Mesendoderm (in vitro differentiated cells): ENCODE measurements around the gene ZNF536.
A peak's percentile ranks its signal among the peaks of the same experiment; 100 is the strongest.
"Not testable (repeated sequence)": the region's sequence is repeated elsewhere in the genome, so short reads cannot be mapped to it uniquely, and the experiment has no call there.

Experiments used
- DNase-seq: peaks from one replicate; pipeline ENCODE4 v3.0.0; 2013
- H2AK5ac ChIP-seq: 2 replicates; pipeline ENCODE4 v1.6.1; 2013; ENCODE audit warnings: low read length, inconsistent platforms
- H2BK120ac ChIP-seq: 2 replicates; pipeline ENCODE4 v1.6.1; 2013; ENCODE audit warnings: low read depth, mild to moderate bottlenecking, low read length, moderate library complexity, mixed read lengths
- H2BK15ac ChIP-seq: replicated peaks from 2 replicates; pipeline ENCODE4 v1.6.1; 2013; ENCODE audit warnings: low read depth, mild to moderate bottlenecking, moderate library complexity
- H2BK5ac ChIP-seq: 2 replicates; pipeline ENCODE4 v1.6.1; 2013; ENCODE audit warnings: low read length, inconsistent platforms
- H3K18ac ChIP-seq: 2 replicates; pipeline ENCODE4 v1.6.1; 2013; ENCODE audit warnings: mild to moderate bottlenecking, low read length, mixed read lengths
- H3K23ac ChIP-seq: one replicate; pipeline ENCODE4 v1.6.1; 2013; ENCODE audit warnings: low read length
- H3K27ac ChIP-seq: 2 replicates; pipeline ENCODE4 v1.5.1; 2013; ENCODE audit warnings: low read depth, mild to moderate bottlenecking, inconsistent platforms, low read length, moderate library complexity
- H3K27me3 ChIP-seq: 2 replicates; pipeline ENCODE4 v1.6.1; 2013; ENCODE audit warnings: low read length, control low read depth, mild to moderate bottlenecking, inconsistent platforms; ENCODE audit not compliant: insufficient read depth, poor library complexity
- H3K36me3 ChIP-seq: 2 replicates; pipeline ENCODE4 v1.6.1; 2013; ENCODE audit warnings: low read length, inconsistent platforms; ENCODE audit not compliant: control insufficient read depth, insufficient read depth
- H3K4ac ChIP-seq: one replicate; pipeline ENCODE4 v1.6.1; 2013; ENCODE audit warnings: low read depth, mild to moderate bottlenecking, low read length, moderate library complexity
- H3K4me1 ChIP-seq: 2 replicates; pipeline ENCODE4 v1.6.1; 2013; ENCODE audit warnings: low read depth, low read length, inconsistent platforms; ENCODE audit not compliant: control insufficient read depth
- H3K4me2 ChIP-seq: 2 replicates; pipeline ENCODE4 v1.6.1; 2013; ENCODE audit warnings: low read length
- H3K4me3 ChIP-seq: 2 replicates; pipeline ENCODE4 v1.5.1; 2013; ENCODE audit warnings: mild to moderate bottlenecking, low read length
- H3K56ac ChIP-seq: one replicate; pipeline ENCODE4 v1.6.1; 2013; ENCODE audit warnings: low read length
- H3K79me1 ChIP-seq: 2 replicates; pipeline ENCODE4 v1.6.1; 2013; ENCODE audit warnings: low read length, inconsistent platforms
- H3K79me2 ChIP-seq: 2 replicates; pipeline ENCODE4 v1.6.1; 2013; ENCODE audit warnings: mild to moderate bottlenecking, low read length; ENCODE audit not compliant: control insufficient read depth, insufficient read depth
- H3K9ac ChIP-seq: 2 replicates; pipeline ENCODE4 v1.6.1; 2013; ENCODE audit warnings: low read length, inconsistent platforms
- H4K5ac ChIP-seq: one replicate; pipeline ENCODE4 v1.6.1; 2013; ENCODE audit warnings: low read length
- H4K8ac ChIP-seq: one replicate; pipeline ENCODE4 v1.6.1; 2013; ENCODE audit warnings: low read depth, mild to moderate bottlenecking, control low read depth, low read length, moderate library complexity
- WGBS: extraction: QIAGEN DNeasy Blood & Tissue Kit; methylation state at CpG from one replicate; pipeline ENCODE4 v1.1.7; 2013; ENCODE audit warnings: low lambda C conversion rate, missing lambda C conversion rate; ENCODE audit not compliant: insufficient coverage; ENCODE audit errors: extremely low coverage; 5-methylcytosine and 5-hydroxymethylcytosine counted together

ZNF536 gene

GRCh38 chr19:30497034-30497433 lies 124.8 kb downstream of the ZNF536 start:
- Histone ChIP-seq H3K9ac (no peak overlapping the region), H3K27ac (no peak overlapping the region), H2BK5ac (no peak overlapping the region), H3K4me2 (no peak overlapping the region), H3K27me3 (no peaks in the 10 kb centered on the region), H3K56ac (no peak overlapping the region), H3K18ac (no peak overlapping the region), H3K36me3 (no peaks in the 10 kb centered on the region), H2BK120ac (no peak overlapping the region), H3K4ac (no peak overlapping the region), H4K8ac (no peak overlapping the region), H3K79me1 (no peaks in the 10 kb centered on the region), H3K4me3 (no peak overlapping the region), H2AK5ac (no peak overlapping the region), H2BK15ac (no peak overlapping the region), H4K5ac (no peak overlapping the region), H3K79me2 (no peaks in the 10 kb centered on the region), H3K4me1 (no peaks in the 10 kb centered on the region), H3K23ac (no peak overlapping the region)
- DNase-seq: no peak
- WGBS: no CpG with 5 or more reads among the region's 8 CpGs

- not testable (repeated sequence) for H3K79me2 ChIP-seq, H3K56ac ChIP-seq, H4K8ac ChIP-seq, H3K4me2 ChIP-seq, H4K5ac ChIP-seq, H2BK5ac ChIP-seq, H3K27ac ChIP-seq, H3K36me3 ChIP-seq, H3K4ac ChIP-seq, H3K23ac ChIP-seq, H2BK15ac ChIP-seq, H3K27me3 ChIP-seq, H3K4me1 ChIP-seq, H2BK120ac ChIP-seq, H3K4me3 ChIP-seq, DNase-seq, H2AK5ac ChIP-seq, H3K18ac ChIP-seq, H3K9ac ChIP-seq, H3K79me1 ChIP-seq
- WGBS: no CpG with 5 or more reads among the region's 3 CpGs
Measured at GRCh38 chr19:30498085-30498484, 125.9 kb downstream of the ZNF536 start.

GRCh38 chr19:30498707-30499106 lies 126.5 kb downstream of the ZNF536 start:
- Histone ChIP-seq H3K4me1 (no peaks in the 10 kb centered on the region), H3K27me3 (no peaks in the 10 kb centered on the region), H3K4ac (no peak overlapping the region), H2BK5ac (no peak overlapping the region), H3K27ac (no peak overlapping the region), H2BK120ac (no peak overlapping the region), H2AK5ac (no peak overlapping the region), H3K23ac (no peak overlapping the region), H2BK15ac (no peak overlapping the region), H4K8ac (no peak overlapping the region), H3K79me2 (no peaks in the 10 kb centered on the region), H3K4me2 (no peak overlapping the region), H3K79me1 (no peaks in the 10 kb centered on the region), H4K5ac (no peak overlapping the region), H3K9ac (no peak overlapping the region), H3K36me3 (no peaks in the 10 kb centered on the region), H3K18ac (no peak overlapping the region), H3K4me3 (no peak overlapping the region), H3K56ac (no peak overlapping the region)
- peak; percentile 38 for DNase-seq
- no CpG with 5 or more reads among the region's 12 CpGs for WGBS

- no peak overlapping the region for H4K5ac ChIP-seq
- no peak overlapping the region for H3K4me3 ChIP-seq
- no peak overlapping the region for H2BK15ac ChIP-seq
- no peak overlapping the region for H3K23ac ChIP-seq
- H3K79me1 ChIP-seq: no peaks in the 10 kb centered on the region
- H2BK120ac ChIP-seq: no peak overlapping the region
- no peak overlapping the region for H3K9ac ChIP-seq
- no peaks in the 10 kb centered on the region for H3K79me2 ChIP-seq
- no peak overlapping the region for H2BK5ac ChIP-seq
- H3K4me1 ChIP-seq: no peaks in the 10 kb centered on the region
- H4K8ac ChIP-seq: no peak overlapping the region
- DNase-seq: no peak
- no peak overlapping the region for H3K27ac ChIP-seq
- no peak overlapping the region for H3K4me2 ChIP-seq
- H3K27me3 ChIP-seq: no peaks in the 10 kb centered on the region
- H3K18ac ChIP-seq: no peak overlapping the region
- H2AK5ac ChIP-seq: no peak overlapping the region
- H3K36me3 ChIP-seq: no peaks in the 10 kb centered on the region
- no peak overlapping the region for H3K4ac ChIP-seq
- H3K56ac ChIP-seq: no peak overlapping the region
Measured at GRCh38 chr19:30504272-30504671, 132.1 kb downstream of the ZNF536 start.

GRCh38 chr19:30512176-30513081 lies 140.2 kb downstream of the ZNF536 start:
- Histone ChIP-seq H2BK120ac (no peak overlapping the region), H3K18ac (no peak overlapping the region), H2BK15ac (no peak overlapping the region), H3K4me2 (no peak overlapping the region), H3K27me3 (no peaks in the 10 kb centered on the region), H3K79me1 (no peaks in the 10 kb centered on the region), H2AK5ac (no peak overlapping the region), H3K36me3 (no peaks in the 10 kb centered on the region), H3K56ac (no peak overlapping the region), H3K27ac (no peak overlapping the region), H3K4me3 (no peak overlapping the region), H4K5ac (no peak overlapping the region), H4K8ac (no peak overlapping the region), H3K9ac (no peak overlapping the region), H2BK5ac (no peak overlapping the region), H3K4me1 (no peaks in the 10 kb centered on the region), H3K79me2 (no peaks in the 10 kb centered on the region), H3K23ac (no peak overlapping the region), H3K4ac (no peak overlapping the region)
- DNase-seq: no peak
- WGBS: no CpG with 5 or more reads among the region's 10 CpGs

GRCh38 chr19:30513082-30513411 lies 140.9 kb downstream of the ZNF536 start:
- Histone ChIP-seq H4K8ac (no peak overlapping the region), H3K4me2 (no peak overlapping the region), H2AK5ac (no peak overlapping the region), H3K4ac (no peak overlapping the region), H2BK5ac (no peak overlapping the region), H2BK120ac (no peak overlapping the region), H3K9ac (no peak overlapping the region), H2BK15ac (no peak overlapping the region), H3K4me1 (no peaks in the 10 kb centered on the region), H3K23ac (no peak overlapping the region), H3K36me3 (no peaks in the 10 kb centered on the region), H3K27me3 (no peaks in the 10 kb centered on the region), H3K27ac (no peak overlapping the region), H3K4me3 (no peak overlapping the region), H3K79me1 (no peaks in the 10 kb centered on the region), H3K79me2 (no peaks in the 10 kb centered on the region), H4K5ac (no peak overlapping the region), H3K56ac (no peak overlapping the region), H3K18ac (no peak overlapping the region)
- no peak for DNase-seq
- WGBS: no CpG with 5 or more reads among the region's 6 CpGs
